SU-DHL-6 (cell line): ENCODE measurements around the gene KLHL7.
"Not testable (repeated sequence)": the region's sequence is repeated elsewhere in the genome, so short reads cannot be mapped to it uniquely, and the experiment has no call there.

Experiments
- H2AFZ ChIP-seq: fragments of 200-600 bp; sonication (generic); 2 replicates; pipeline ENCODE4 v1.6.1; 2014; ENCODE audit warnings: low read depth, mild to moderate bottlenecking, moderate library complexity, mixed read lengths, antibody characterized with exemption, low read length; ENCODE audit not compliant: severe bottlenecking
- H3F3A ChIP-seq: fragments of 200-600 bp; shearing (Covaris generic); 2 replicates; pipeline ENCODE4 v1.6.0; 2016; ENCODE audit warnings: antibody characterized with exemption, mild to moderate bottlenecking; ENCODE audit not compliant: insufficient read depth
- H3K27ac ChIP-seq: fragments of 200-600 bp; sonication (generic); 2 replicates; pipeline ENCODE4 v1.5.1; 2016; ENCODE audit warnings: low read depth, mild to moderate bottlenecking, low read length, moderate library complexity, mixed read lengths
- H3K27me3 ChIP-seq: fragments of 200-600 bp; sonication (generic), shearing (Covaris generic); 2 replicates; pipeline ENCODE4 v1.6.0; 2014; ENCODE audit warnings: mild to moderate bottlenecking, low read length
- H3K36me3 ChIP-seq: fragments of 200-600 bp; sonication (generic); 2 replicates; pipeline ENCODE4 v1.6.1; 2014; ENCODE audit warnings: mild to moderate bottlenecking, low read length, mixed read lengths
- H3K4me2 ChIP-seq: fragments of 300-600, 200-600 bp; shearing (Covaris generic), sonication (generic); 2 replicates; pipeline ENCODE4 v1.6.0; 2014; ENCODE audit warnings: low read length, low read depth, mild to moderate bottlenecking; ENCODE audit not compliant: poor library complexity, severe bottlenecking
- H3K4me3 ChIP-seq: fragments of 200-600 bp; sonication (generic); 2 replicates; pipeline ENCODE4 v1.5.1; 2014; ENCODE audit warnings: antibody characterized with exemption, low read length, mild to moderate bottlenecking, mixed read lengths; ENCODE audit not compliant: insufficient read depth, poor library complexity, severe bottlenecking
- H3K79me2 ChIP-seq: fragments of 200-600 bp; sonication (generic); 2 replicates; pipeline ENCODE4 v1.6.1; 2014; ENCODE audit warnings: mild to moderate bottlenecking, low read length, moderate library complexity; ENCODE audit not compliant: insufficient read depth
- H3K9ac ChIP-seq: fragments of 200-600 bp; sonication (generic); 2 replicates; pipeline ENCODE4 v1.7.0; 2014; ENCODE audit warnings: mild to moderate bottlenecking, low read length
- H3K9me2 ChIP-seq: fragments of 200-600 bp; sonication (generic); replicated peaks from 2 replicates; pipeline ENCODE4 v1.6.1; 2014; ENCODE audit warnings: low read length; ENCODE audit not compliant: insufficient read depth
- H3K9me3 ChIP-seq: fragments of 200-600 bp; sonication (generic); 2 replicates; pipeline ENCODE4 v1.6.1; 2014; ENCODE audit warnings: low read length, mixed read lengths; ENCODE audit not compliant: insufficient read depth
- H4K20me1 ChIP-seq: fragments of 200-600 bp; sonication (generic); 2 replicates; pipeline ENCODE4 v1.6.1; 2014; ENCODE audit warnings: low read depth, mild to moderate bottlenecking, antibody characterized with exemption, low read length, moderate library complexity, mixed read lengths
- CTCF ChIP-seq: fragments of 200-600 bp; sonication (generic); IDR thresholded peaks from one replicate; pipeline ENCODE4 v1.5.1; 2017; ENCODE audit warnings: antibody characterized with exemption, mild to moderate bottlenecking, low read length, moderate library complexity; ENCODE audit not compliant: insufficient read depth, poor library complexity, severe bottlenecking
- EZH2phosphoT487 ChIP-seq: fragments of 200-600 bp; sonication (generic), shearing (Covaris generic); conservative IDR thresholded peaks from 2 replicates; pipeline ENCODE4 v1.6.1; 2018; ENCODE audit warnings: mild to moderate bottlenecking, antibody characterized with exemption, low read length, moderate library complexity, mixed read lengths

KLHL7 gene

GRCh38 chr7:23121165-23121564, 15.6 kb downstream of the KLHL7 start:
- H3K27ac ChIP-seq: no peak overlapping the region
- H3K9me3 ChIP-seq: no peaks in the 10 kb centered on the region
- no peaks in the 10 kb centered on the region for H3K79me2 ChIP-seq
- TF ChIP-seq EZH2phosphoT487: no peak
- no peak for TF ChIP-seq CTCF
- H3K9me2 ChIP-seq: no peaks in the 10 kb centered on the region
- peaks cover 7% of the 10 kb centered on the region for H3K36me3 ChIP-seq
- H3K4me3 ChIP-seq: no peak overlapping the region
- no peak overlapping the region for H3K9ac ChIP-seq
- no peak overlapping the region for H3K4me2 ChIP-seq
- H4K20me1 ChIP-seq: no peaks in the 10 kb centered on the region
- H3K27me3 ChIP-seq: no peaks in the 10 kb centered on the region
- no peaks in the 10 kb centered on the region for H3F3A ChIP-seq
- H2AFZ ChIP-seq: no peak overlapping the region

- Histone ChIP-seq H3K4me2 (no peak overlapping the region), H3K27ac (no peak overlapping the region), H2AFZ (no peak overlapping the region), H3K9ac (no peak overlapping the region), H3K9me3 (no peaks in the 10 kb centered on the region), H3K9me2 (no peaks in the 10 kb centered on the region), H3K4me3 (no peak overlapping the region), H4K20me1 (no peaks in the 10 kb centered on the region), H3F3A (no peaks in the 10 kb centered on the region), H3K27me3 (no peaks in the 10 kb centered on the region), H3K36me3 (peaks cover 7% of the 10 kb centered on the region), H3K79me2 (no peaks in the 10 kb centered on the region)
- TF ChIP-seq EZH2phosphoT487 (no peak), CTCF (no peak)
These were observed 17.4 kb downstream of the KLHL7 start for GRCh38 chr7:23123007-23123406.

- Histone ChIP-seq H3K9me2 (no peaks in the 10 kb centered on the region), H3K79me2 (no peaks in the 10 kb centered on the region), H3K9me3 (no peaks in the 10 kb centered on the region), H4K20me1 (no peaks in the 10 kb centered on the region), H3K27ac (no peak overlapping the region), H2AFZ (no peak overlapping the region), H3K4me3 (no peak overlapping the region), H3K4me2 (no peak overlapping the region), H3K9ac (no peak overlapping the region), H3F3A (no peaks in the 10 kb centered on the region), H3K36me3 (peaks cover 7% of the 10 kb centered on the region), H3K27me3 (no peaks in the 10 kb centered on the region)
- TF ChIP-seq EZH2phosphoT487 (no peak), CTCF (no peak)
These were observed 17.9 kb downstream of the KLHL7 start for GRCh38 chr7:23123465-23123864.

- H3K27me3 ChIP-seq: no peaks in the 10 kb centered on the region
- no peak overlapping the region for H3K27ac ChIP-seq
- H3F3A ChIP-seq: no peaks in the 10 kb centered on the region
- peaks cover 7% of the 10 kb centered on the region for H3K36me3 ChIP-seq
- H3K4me3 ChIP-seq: no peak overlapping the region
- no peaks in the 10 kb centered on the region for H3K79me2 ChIP-seq
- no peaks in the 10 kb centered on the region for H3K9me3 ChIP-seq
- no peak overlapping the region for H2AFZ ChIP-seq
- H4K20me1 ChIP-seq: no peaks in the 10 kb centered on the region
- H3K9ac ChIP-seq: no peak overlapping the region
- TF ChIP-seq EZH2phosphoT487 (no peak), CTCF (no peak)
- no peaks in the 10 kb centered on the region for H3K9me2 ChIP-seq
- H3K4me2 ChIP-seq: no peak overlapping the region
These were observed 23.5 kb downstream of the KLHL7 start for GRCh38 chr7:23129036-23129435.

- H3K9me3 ChIP-seq, H3K4me2 ChIP-seq, H3K36me3 ChIP-seq, H3K79me2 ChIP-seq, H3K27ac ChIP-seq, H3K4me3 ChIP-seq, H3K9me2 ChIP-seq, H3F3A ChIP-seq, H3K9ac ChIP-seq, H4K20me1 ChIP-seq, H3K27me3 ChIP-seq, H2AFZ ChIP-seq: not testable (repeated sequence)
These were observed 26.2 kb downstream of the KLHL7 start for GRCh38 chr7:23131799-23132198.
